GM12878 (cell line): ENCODE measurements around the gene GNG13. TPM values are rescaled to one million over a fixed set of nuclear protein-coding genes. Genes with fewer than 3 reads are reported as not detected.

Experiments
- ATAC-seq: fragments of 200-7000 bp; cut with Tn5 transposase; 3 replicates; pipeline ENCODE4 v1.9.1; 2020; ENCODE audit warnings: mild to moderate bottlenecking, moderate library complexity
- BruUV-seq: library from RNA; stranded (reverse); fragments of 400-500 nt; replicated peaks from 2 replicates; lab custom pipeline; 2021; lab: Mats Ljungman, UMichigan
- CTCF ChIA-PET: fragments of 300-600 bp; sonication (Branson Sonifier 250); formaldehyde crosslinking; extraction: SDS; loops from one replicate; lab custom pipeline; 2021; ENCODE audit warnings: inconsistent platforms; lab: Yijun Ruan, JAX
- POLR2A ChIA-PET: fragments of 350-600 bp; formaldehyde crosslinking; extraction: SDS; loops from one replicate; lab custom pipeline; 2021; ENCODE audit warnings: inconsistent platforms; lab: Charles Lee
- RAD21 ChIA-PET: fragments of 300-600 bp; sonication (Branson Sonifier 250); formaldehyde crosslinking; loops from one replicate; lab custom pipeline; 2023; ENCODE audit warnings: antibody characterized with exemption; ENCODE audit not compliant: unreplicated experiment; lab: Charles Lee
- SMC1A ChIA-PET: fragments of 300-600 bp; sonication (Branson Sonifier 250); formaldehyde crosslinking; loops from one replicate; lab custom pipeline; 2023; ENCODE audit not compliant: unreplicated experiment, uncharacterized antibody; lab: Charles Lee
- DNase-seq: peaks from one replicate; pipeline ENCODE4 v3.0.0-alpha.2; 2011; ENCODE audit warnings: low read depth, low spot score
- FAIRE-seq: peaks from 3 replicates; lab custom pipeline; 2011; peaks lifted over from hg19 to GRCh38; lab: Jason Lieb, UNC
- H2AFZ ChIP-seq: 2 replicates; pipeline ENCODE4 v1.6.0; 2011; ENCODE audit warnings: low read depth, low read length, control low read depth; ENCODE audit not compliant: control insufficient read depth
- H3K27ac ChIP-seq: 2 replicates; pipeline ENCODE4 v1.5.1; 2011; ENCODE audit warnings: control low read depth; ENCODE audit not compliant: control insufficient read depth, insufficient read depth
- H3K27me3 ChIP-seq, 2 experiments: replicated peaks in 1 of 2; 2 replicates each; pipeline versions ENCODE4 v1.6.0 to v1.6.1; 2011; ENCODE audit warnings: low read length in 1 of 2; ENCODE audit not compliant: control insufficient read depth in 2 of 2, insufficient read depth in 2 of 2
- H3K36me3 ChIP-seq, 2 experiments: 2 replicates each; pipeline ENCODE4 v1.5.1; 2011; ENCODE audit warnings: low read length in 1 of 2; ENCODE audit not compliant: control insufficient read depth in 2 of 2, insufficient read depth in 2 of 2
- H3K4me1 ChIP-seq: 2 replicates; pipeline ENCODE4 v1.6.1; 2011; ENCODE audit warnings: mild to moderate bottlenecking, low read length, moderate library complexity, mixed read lengths; ENCODE audit not compliant: control insufficient read depth, insufficient read depth
- H3K4me2 ChIP-seq: 2 replicates; pipeline ENCODE4 v1.6.0; 2011; ENCODE audit warnings: control low read depth; ENCODE audit not compliant: control insufficient read depth, insufficient read depth
- H3K4me3 ChIP-seq: fragments of 200-600 bp; sonication (generic); 2 replicates; pipeline ENCODE4 v1.5.1; 2016
- H3K79me2 ChIP-seq: 2 replicates; pipeline ENCODE4 v1.6.0; 2011; ENCODE audit warnings: low read length; ENCODE audit not compliant: control insufficient read depth, insufficient read depth
- H3K9ac ChIP-seq: 2 replicates; pipeline ENCODE4 v1.8.0; 2011; ENCODE audit warnings: low read length, control low read depth, mixed read lengths; ENCODE audit not compliant: control insufficient read depth, insufficient read depth
- H3K9me3 ChIP-seq: replicated peaks from 3 replicates; pipeline ENCODE4 v1.5.1; 2011; ENCODE audit warnings: mild to moderate bottlenecking, low read length; ENCODE audit not compliant: control insufficient read depth, insufficient read depth
- H4K20me1 ChIP-seq: 2 replicates; pipeline ENCODE4 v1.6.0; 2011; ENCODE audit not compliant: control insufficient read depth, insufficient read depth
- BHLHE40 ChIP-seq, 2 experiments: fragments of 450-650 bp in 1 of 2; IDR thresholded peaks; 2 replicates each; pipeline ENCODE4 v1.6.1; 2011 to 2017; ENCODE audit warnings: low read depth in 2 of 2, borderline replicate concordance in 1 of 2, improper control_type of control experiment in 1 of 2, low read length in 1 of 2, mild to moderate bottlenecking in 1 of 2
- CREM ChIP-seq: IDR thresholded peaks from 2 replicates; pipeline ENCODE4 v1.6.1; 2014; ENCODE audit warnings: antibody characterized with exemption, low read depth
- DPF2 ChIP-seq: fragments of 450-650 bp; IDR thresholded peaks from 2 replicates; pipeline ENCODE4 v1.6.1; 2017; ENCODE audit warnings: mild to moderate bottlenecking
- ELK1 ChIP-seq: IDR thresholded peaks from 2 replicates; pipeline ENCODE4 v1.6.1; 2012; ENCODE audit warnings: low read depth, low read length, improper control_type of control experiment
- EP300 ChIP-seq, 2 experiments: fragments of 150-350 bp in 1 of 2; IDR thresholded peaks; 2 replicates each; pipeline ENCODE4 v1.6.1; 2011 to 2012; ENCODE audit warnings: low read depth in 2 of 2, low read length in 2 of 2, borderline replicate concordance in 1 of 2, improper control_type of control experiment in 1 of 2, inconsistent platforms in 1 of 2; ENCODE audit not compliant: control insufficient read depth in 1 of 2
- FOXK2 ChIP-seq: fragments of 450-650 bp; IDR thresholded peaks from 2 replicates; pipeline ENCODE4 v1.6.1; 2017; ENCODE audit warnings: mild to moderate bottlenecking, moderate library complexity
- IKZF1 ChIP-seq: fragments of 450-650 bp; conservative IDR thresholded peaks from 2 replicates; pipeline ENCODE4 v1.6.1; 2017; ENCODE audit warnings: antibody characterized with exemption, mild to moderate bottlenecking
- JUND ChIP-seq: IDR thresholded peaks from 2 replicates; pipeline ENCODE4 v1.6.1; 2012; ENCODE audit warnings: low read depth, mild to moderate bottlenecking, low read length, improper control_type of control experiment, moderate library complexity
- RELA ChIP-seq: fragments of 450-650 bp; IDR thresholded peaks from 2 replicates; pipeline ENCODE4 v1.8.0; 2014; ENCODE audit warnings: borderline replicate concordance; ENCODE audit not compliant: partially characterized antibody
- RUNX3 ChIP-seq: IDR thresholded peaks from 2 replicates; pipeline ENCODE4 v1.6.1; 2012; ENCODE audit warnings: low read length, inconsistent platforms
- SIN3A ChIP-seq: IDR thresholded peaks from 2 replicates; pipeline ENCODE4 v1.6.1; 2012; ENCODE audit warnings: low read depth, low read length, improper control_type of control experiment
- SMC3 ChIP-seq: IDR thresholded peaks from 2 replicates; pipeline ENCODE4 v1.6.1; 2011; ENCODE audit warnings: low read length, improper control_type of control experiment, borderline replicate concordance
- SRF ChIP-seq, 2 experiments: IDR thresholded peaks; 2 replicates each; pipeline ENCODE4 v1.6.1; 2011; ENCODE audit warnings: low read depth in 2 of 2, low read length in 2 of 2, mild to moderate bottlenecking in 1 of 2, moderate library complexity in 1 of 2
- TCF12 ChIP-seq: IDR thresholded peaks from 2 replicates; pipeline ENCODE4 v1.6.1; 2011; ENCODE audit warnings: low read depth, mild to moderate bottlenecking, low read length
- TCF3 ChIP-seq: IDR thresholded peaks from 2 replicates; pipeline ENCODE4 v1.6.1; 2012; ENCODE audit warnings: low read depth, mild to moderate bottlenecking, low read length, borderline replicate concordance; ENCODE audit not compliant: insufficient read depth
- WGBS: methylation state at CpG from one replicate; pipeline ENCODE4 v1.1.6; 2016; ENCODE audit warnings: low lambda C conversion rate; ENCODE audit not compliant: insufficient replicate concordance, insufficient coverage; ENCODE audit errors: missing lambda C conversion rate; 5-methylcytosine and 5-hydroxymethylcytosine counted together
- in situ Hi-C: fragments of 300-500 bp; cut with MboI; formaldehyde crosslinking; loops from 9 replicates; pipeline ENCODE4 v1.14.3; 2018; ENCODE audit warnings: mixed read lengths
- intact Hi-C: fragments of 100-400 bp; cut with micrococcal nuclease; formaldehyde crosslinking; loops from one replicate; pipeline ENCODE4 v1.14.2; 2022; ENCODE audit not compliant: unreplicated experiment
- polyA plus RNA-seq, 11 experiments: library from polyadenylated mRNA; depleted of rRNA in 4 of 11; unstranded in 6 of 11; stranded (reverse) in 5 of 11; fragments of >200 nt; fragmentation: Nextera tagmentation in 4 of 11; fragmentation: Illumina TruSeq in 1 of 11; extraction: Ambion mirVana in 4 of 11; extraction: Trizol in 1 of 11; gene quantifications; 1 replicate in 1 of 11; 2 replicates in 10 of 11; pipeline versions ENCODE4 v1.2.1 to v1.2.3, GENCODE V29; 2011 to 2016; ENCODE audit warnings: inconsistent platforms in 2 of 11, missing spikeins in 2 of 11, low read depth in 1 of 11
- total RNA-seq, 4 experiments: library from RNA; depleted of rRNA in 3 of 4; stranded (reverse); fragments of >200 nt in 3 of 4; fragmentation: Illumina TruSeq in 1 of 4; extraction: Trizol in 1 of 4; gene quantifications; 2 replicates each; pipeline versions ENCODE4 v1.2.1 to v1.2.3, GENCODE V29; 2013 to 2021

Gene GNG13
- total and polyA plus RNA-seq, 10 of the 15 experiments (the other 5 are each of a cell fraction or from before 2014, with no cell fraction given), result not detected

DNA sequence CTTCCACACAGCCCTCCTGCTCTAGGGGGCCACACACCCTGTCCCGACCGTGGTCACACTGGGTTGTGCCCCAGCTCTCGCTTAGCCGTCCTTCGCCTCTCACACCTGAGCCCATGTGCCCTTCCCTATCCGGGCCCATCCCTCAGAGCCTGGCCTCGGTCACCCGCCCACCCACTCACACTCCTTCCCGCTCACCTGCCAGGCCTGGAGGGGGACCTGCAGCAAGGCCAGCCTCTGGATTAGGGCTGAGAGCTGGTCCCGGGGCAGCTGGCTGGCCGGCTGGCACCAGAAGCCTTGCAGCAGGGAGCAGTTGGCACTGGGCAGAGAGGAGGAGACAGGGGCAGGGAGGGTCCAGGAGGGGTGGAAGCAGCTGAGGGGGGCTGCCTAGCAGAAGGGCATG lies 22.1 kb downstream of the GNG13 start:
- no TSS peak for BruUV-seq
- no peaks in the 10 kb centered on the region for H4K20me1 ChIP-seq
- H3K36me3 ChIP-seq, result no peaks in the 10 kb centered on the region
- H3K79me2 ChIP-seq, result no peaks in the 10 kb centered on the region
- H3K4me1 ChIP-seq, result no peaks in the 10 kb centered on the region
- TF ChIP-seq JUND (no peak), BHLHE40 (IDR thresholded peaks at IDR 0.05; ENCODE audit: borderline replicate concordance in 1 of 2, low read depth in 2 of 2, low read length in 1 of 2) (no peak), SMC3 (no peak), TCF3 (no peak), IKZF1 (no peak), SIN3A (no peak), RUNX3 (no peak), RELA (no peak), TCF12 (no peak), ELK1 (no peak), EP300 (IDR thresholded peaks at IDR 0.05; ENCODE audit: borderline replicate concordance in 1 of 2, control insufficient read depth in 1 of 2, low read depth in 2 of 2, low read length in 2 of 2) (no peak), FOXK2 (no peak), CREM (no peak), DPF2 (no peak), SRF (IDR thresholded peaks at IDR 0.05; ENCODE audit: low read depth in 2 of 2, low read length in 2 of 2) (no peak)
- TF ChIP-seq, all 136 proteins: peak for 0
- ChIA-PET SMC1A (no interaction called here), RAD21 (no interaction called here), POLR2A (no interaction called here), CTCF (no interaction called here)
- Histone ChIP-seq H2AFZ (no peak overlapping the region), H3K27ac (no peak overlapping the region), H3K4me2 (no peak overlapping the region), H3K9me3 (no peaks in the 10 kb centered on the region), H3K4me3 (no peak overlapping the region), H3K9ac (no peak overlapping the region), H3K27me3 (no peaks in the 10 kb centered on the region)
- intact Hi-C loops, result no loop called here
- FAIRE-seq (no peak), ATAC-seq (no peak; the same call in 2 of the 3 replicates), DNase-seq (no peak)
- in situ Hi-C loops, result no loop called here
- WGBS, result 54% methylated on average over 11 of the region's 11 CpGs
